Uterus (tissue), 4 donors: ENCODE measurements around the gene SHISA9. TPM values are rescaled to one million over a fixed set of nuclear protein-coding genes. Genes with fewer than 3 reads are reported as not detected.

Experiments used
- DNase-seq, 2 donors: peaks; one replicate each; pipeline ENCODE4 v3.0.0-alpha.2; 2019 to 2020
- H3K27ac ChIP-seq, 2 donors: fragments of 200-600 bp; sonication (generic); 1 replicate in 1 of 2; 2 replicates in 1 of 2; pipeline ENCODE4 v1.5.1; 2016 to 2018
- H3K27me3 ChIP-seq, 2 donors: fragments of 200-600 bp; sonication (generic); one replicate each; pipeline ENCODE4 v1.5.1; 2018 to 2019; ENCODE audit warnings: control low read depth in 1 of 2
- H3K36me3 ChIP-seq, 2 donors: fragments of 200-600 bp; sonication (generic); one replicate each; pipeline ENCODE4 v1.5.1; 2019; ENCODE audit warnings: control low read depth in 1 of 2
- H3K4me1 ChIP-seq, 2 donors: fragments of 200-600 bp; sonication (generic); one replicate each; pipeline ENCODE4 v1.5.1; 2018 to 2019; ENCODE audit warnings: control low read depth in 1 of 2
- H3K4me3 ChIP-seq, 2 donors: fragments of 200-600 bp; sonication (generic); 1 replicate in 1 of 2; 2 replicates in 1 of 2; pipeline ENCODE4 v1.5.1; 2018 to 2019; ENCODE audit warnings: mild to moderate bottlenecking in 1 of 2
- H3K9me3 ChIP-seq, 2 donors: fragments of 200-600 bp; sonication (generic); one replicate each; pipeline ENCODE4 v1.5.1; 2019; ENCODE audit warnings: control low read depth in 1 of 2
- CTCF ChIP-seq, 4 experiments: fragments of 200-600 bp in 2 of 4; fragments of 450-650 bp in 2 of 4; sonication (generic) in 2 of 4; IDR thresholded peaks; one replicate each; pipeline ENCODE4 v1.5.1; 2016 to 2019; ENCODE audit warnings: antibody characterized with exemption in 4 of 4, mild to moderate bottlenecking in 2 of 4, moderate library complexity in 1 of 4
- POLR2A ChIP-seq, 2 donors: fragments of 450-650 bp; IDR thresholded peaks; one replicate each; pipeline ENCODE4 v1.6.1; 2016; ENCODE audit warnings: antibody characterized with exemption in 2 of 2, mild to moderate bottlenecking in 1 of 2, moderate library complexity in 1 of 2
- intact Hi-C: fragments of 100-400 bp; cut with DNase I; formaldehyde crosslinking; loops from one replicate; pipeline ENCODE4 v1.15.1; 2023; ENCODE audit warnings: low total_unique reads
- total RNA-seq, 4 donors: library from RNA; depleted of rRNA in 3 of 4; stranded (reverse); fragments of >200 nt in 3 of 4; gene quantifications; one replicate each; pipeline versions ENCODE4 v1.1.0 to v1.2.4, GENCODE V29; 2014 to 2023
- donor health status: DM: yes; HTN: yes; CAD: no.

Gene SHISA9
- total RNA-seq, 4 donors from 2014 or later = 0.27 TPM; not detected in 3

DNA sequence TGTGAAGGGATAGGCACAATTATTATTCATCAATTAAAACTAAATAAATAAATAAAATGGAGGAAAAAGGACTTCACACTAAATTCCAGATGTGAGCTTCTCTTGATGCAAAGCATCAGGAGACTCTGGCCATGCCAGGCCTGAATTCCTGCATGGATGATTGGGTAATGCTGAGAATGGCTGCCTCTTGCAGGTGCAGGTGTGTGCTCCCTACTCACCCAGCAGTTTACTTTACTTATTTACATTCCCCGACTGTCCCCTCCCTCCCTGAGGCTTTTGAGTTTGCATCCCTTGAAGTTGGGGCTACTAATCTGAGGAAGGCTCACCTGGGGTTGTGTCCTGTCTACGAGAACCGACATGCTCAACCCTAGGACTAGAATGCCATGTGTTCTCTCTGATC, 200.4 kb downstream of the SHISA9 start:
- peaks cover 0 to 5% of the 10 kb centered on the region in 2 donors for H3K9me3 ChIP-seq
- no peak overlapping the region for H3K27ac ChIP-seq
- no peaks in the 10 kb centered on the region for H3K27me3 ChIP-seq
- DNase-seq = no peak
- intact Hi-C loops = no loop called here
- TF ChIP-seq POLR2A (IDR thresholded peaks at IDR 0.05) (no peak), CTCF (IDR thresholded peaks at IDR 0.05) (no peak)
- no peaks in the 10 kb centered on the region for H3K36me3 ChIP-seq
- no peaks in the 10 kb centered on the region for H3K4me1 ChIP-seq
- no peak overlapping the region for H3K4me3 ChIP-seq

GRCh38 chr16:13102401-13102800, 201.0 kb downstream of the SHISA9 start:
- Histone ChIP-seq H3K9me3 (peaks cover 0 to 5% of the 10 kb centered on the region in 2 donors), H3K27ac (no peak overlapping the region), H3K4me1 (no peaks in the 10 kb centered on the region), H3K4me3 (no peak overlapping the region), H3K36me3 (no peaks in the 10 kb centered on the region), H3K27me3 (no peaks in the 10 kb centered on the region)
- TF ChIP-seq POLR2A (IDR thresholded peaks at IDR 0.05) = no peak
- TF ChIP-seq CTCF (IDR thresholded peaks at IDR 0.05) = no peak
- intact Hi-C loops = no loop called here
- DNase-seq = no peak

DNA sequence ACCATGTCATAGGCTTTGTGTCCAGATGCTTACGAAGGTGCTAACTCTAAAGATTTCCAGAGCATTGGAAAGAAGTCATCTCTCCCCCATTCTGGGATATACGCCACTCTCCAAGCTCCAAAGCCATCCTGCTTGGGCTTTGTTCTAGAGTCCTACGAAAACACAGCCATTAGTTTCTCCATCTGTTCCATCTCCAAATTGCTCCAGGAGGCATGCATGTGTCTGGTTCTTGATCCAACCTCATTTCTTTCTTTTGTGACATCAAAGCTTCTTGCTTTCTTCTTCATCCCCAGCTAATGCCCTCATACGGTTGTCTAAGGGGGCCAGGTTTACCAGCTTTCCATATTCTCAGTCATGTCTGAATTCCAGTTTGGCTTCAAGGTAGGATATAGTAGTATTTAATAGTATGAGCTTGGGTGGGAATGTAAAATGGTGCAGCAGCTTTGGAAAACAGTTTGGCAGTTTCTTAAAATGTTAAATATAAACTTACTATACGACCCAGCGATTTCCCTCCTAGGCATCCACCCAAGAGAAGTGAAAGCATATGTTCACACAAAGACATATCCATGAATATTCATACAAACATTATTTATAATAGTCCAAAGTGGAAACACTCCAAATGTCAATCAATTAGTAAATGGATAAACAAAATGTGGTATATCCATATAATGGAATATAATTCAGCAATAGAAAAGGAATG, 202.6 kb downstream of the SHISA9 start:
- intact Hi-C loops = no loop called here

DNA sequence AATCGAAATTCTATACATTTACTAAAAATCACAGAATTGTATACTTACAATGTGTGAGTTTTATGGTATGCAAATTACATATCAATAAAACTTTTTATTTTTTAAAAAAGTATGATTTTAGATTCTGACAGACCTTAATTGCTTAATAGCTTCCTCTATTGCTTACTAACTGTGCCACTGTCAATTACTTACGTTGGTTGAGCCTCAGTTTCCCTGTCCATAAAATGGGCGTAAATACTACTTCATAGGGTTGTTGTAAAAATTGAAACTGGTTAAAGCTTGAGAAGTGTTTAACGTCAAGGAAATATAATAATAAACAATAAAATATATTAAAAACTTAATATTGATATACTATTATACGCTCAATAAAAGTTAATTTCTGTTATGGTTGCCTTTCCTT, 203.4 kb downstream of the SHISA9 start:
- peaks cover 0 to 5% of the 10 kb centered on the region in 2 donors for H3K9me3 ChIP-seq
- no peak overlapping the region for H3K4me3 ChIP-seq
- H3K27ac ChIP-seq = no peak overlapping the region
- DNase-seq = no peak
- H3K36me3 ChIP-seq = no peaks in the 10 kb centered on the region
- intact Hi-C loops = no loop called here
- H3K4me1 ChIP-seq = no peaks in the 10 kb centered on the region
- H3K27me3 ChIP-seq = no peaks in the 10 kb centered on the region
- TF ChIP-seq POLR2A (IDR thresholded peaks at IDR 0.05) (no peak), CTCF (IDR thresholded peaks at IDR 0.05) (no peak)

More for the DNA sequence above, 202.6 kb downstream of the SHISA9 start:
- H3K4me1 ChIP-seq = no peaks in the 10 kb centered on the region
- no peak overlapping the region for H3K27ac ChIP-seq
- H3K4me3 ChIP-seq = no peak overlapping the region
- H3K27me3 ChIP-seq = no peaks in the 10 kb centered on the region
- no peak for TF ChIP-seq POLR2A (IDR thresholded peaks at IDR 0.05)
- TF ChIP-seq CTCF (IDR thresholded peaks at IDR 0.05) = no peak
- H3K36me3 ChIP-seq = no peaks in the 10 kb centered on the region
- no peak for DNase-seq
- peaks cover 0 to 5% of the 10 kb centered on the region in 2 donors for H3K9me3 ChIP-seq

DNA sequence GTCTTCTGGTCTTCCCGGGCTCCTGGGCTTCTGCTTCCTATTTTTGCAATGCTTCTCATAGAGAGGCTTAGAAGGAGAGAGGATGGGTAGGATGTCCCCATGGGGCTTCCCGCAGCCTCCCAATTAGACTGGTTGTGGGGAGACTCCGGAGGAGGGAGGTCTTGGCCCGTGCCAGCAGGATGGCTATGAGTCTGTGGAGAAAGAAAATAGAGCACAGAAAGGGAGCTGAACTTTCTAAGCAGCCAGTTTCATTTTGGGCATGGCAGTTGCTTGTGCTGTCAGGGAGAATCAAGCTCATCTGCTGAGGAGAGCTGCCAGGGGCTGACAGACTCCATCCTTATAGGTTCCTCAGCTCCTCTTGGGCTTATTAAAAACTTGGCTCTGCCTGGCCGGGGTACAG, 204.0 kb downstream of the SHISA9 start:
- Histone ChIP-seq H3K4me1 (no peaks in the 10 kb centered on the region), H3K36me3 (no peaks in the 10 kb centered on the region), H3K9me3 (peaks cover 0 to 5% of the 10 kb centered on the region in 2 donors), H3K4me3 (no peak overlapping the region), H3K27ac (no peak overlapping the region), H3K27me3 (no peaks in the 10 kb centered on the region)
- no peak for DNase-seq
- no peak for TF ChIP-seq CTCF (IDR thresholded peaks at IDR 0.05)
- no peak for TF ChIP-seq POLR2A (IDR thresholded peaks at IDR 0.05)
- intact Hi-C loops = no loop called here
